Trophoblast cell (in vitro differentiated cells and primary cell): ENCODE results near the gene TMEM52B.
"Not testable (repeated sequence)": the region's sequence is repeated elsewhere in the genome, so short reads cannot be mapped to it uniquely, and the experiment has no call there.

Experiments used
- DNase-seq, 2 donors: peaks; one replicate each; pipeline ENCODE4 v3.0.0-alpha.2; 2016
- H2AFZ ChIP-seq: 2 replicates; pipeline ENCODE4 v1.6.1; 2013; ENCODE audit warnings: low read length, moderate library complexity, mild to moderate bottlenecking; ENCODE audit not compliant: insufficient read depth, poor library complexity
- H2AK5ac ChIP-seq: 2 replicates; pipeline ENCODE4 v1.6.1; 2013; ENCODE audit warnings: mild to moderate bottlenecking, low read length
- H2BK120ac ChIP-seq: 2 replicates; pipeline ENCODE4 v1.6.1; 2013; ENCODE audit warnings: low read length, mild to moderate bottlenecking, moderate library complexity; ENCODE audit not compliant: insufficient read depth, poor library complexity
- H2BK12ac ChIP-seq: 2 replicates; pipeline ENCODE4 v1.6.1; 2013; ENCODE audit warnings: mild to moderate bottlenecking, low read length, moderate library complexity
- H2BK5ac ChIP-seq: 2 replicates; pipeline ENCODE4 v1.6.1; 2013; ENCODE audit warnings: low read length, low read depth, moderate library complexity, mild to moderate bottlenecking; ENCODE audit not compliant: poor library complexity
- H3K14ac ChIP-seq: 2 replicates; pipeline ENCODE4 v1.6.1; 2013; ENCODE audit warnings: mild to moderate bottlenecking, low read length
- H3K18ac ChIP-seq: 2 replicates; pipeline ENCODE4 v1.6.1; 2013; ENCODE audit warnings: mild to moderate bottlenecking, low read length
- H3K23ac ChIP-seq: 2 replicates; pipeline ENCODE4 v1.6.1; 2013; ENCODE audit warnings: low read length
- H3K27ac ChIP-seq: 2 replicates; pipeline ENCODE4 v1.5.1; 2013; ENCODE audit warnings: low read depth, mild to moderate bottlenecking, inconsistent platforms, low read length, moderate library complexity
- H3K27me3 ChIP-seq: 2 replicates; pipeline ENCODE4 v1.6.1; 2013; ENCODE audit warnings: inconsistent platforms, mild to moderate bottlenecking, low read length, moderate library complexity; ENCODE audit not compliant: insufficient read depth
- H3K36me3 ChIP-seq, 2 experiments: 1 replicate in 1 of 2; 2 replicates in 1 of 2; pipeline ENCODE4 v1.6.1; 2013; ENCODE audit warnings: low read length in 2 of 2, mild to moderate bottlenecking in 2 of 2, moderate library complexity in 1 of 2; ENCODE audit not compliant: insufficient read depth in 2 of 2, control insufficient read depth in 1 of 2
- H3K4ac ChIP-seq: 2 replicates; pipeline ENCODE4 v1.6.1; 2013; ENCODE audit warnings: low read depth, mild to moderate bottlenecking, low read length, moderate library complexity
- H3K4me1 ChIP-seq, 2 experiments: 1 replicate in 1 of 2; 2 replicates in 1 of 2; pipeline ENCODE4 v1.6.1; 2013; ENCODE audit warnings: low read length in 2 of 2, mild to moderate bottlenecking in 2 of 2, moderate library complexity in 1 of 2; ENCODE audit not compliant: insufficient read depth in 2 of 2, control insufficient read depth in 1 of 2
- H3K4me2 ChIP-seq: 2 replicates; pipeline ENCODE4 v1.6.1; 2013; ENCODE audit warnings: inconsistent platforms, mild to moderate bottlenecking, low read length, moderate library complexity
- H3K4me3 ChIP-seq: 2 replicates; pipeline ENCODE4 v1.5.1; 2013; ENCODE audit warnings: mild to moderate bottlenecking, low read depth, low read length, inconsistent platforms
- H3K79me1 ChIP-seq: one replicate; pipeline ENCODE4 v1.6.1; 2013; ENCODE audit warnings: low read length
- H3K79me2 ChIP-seq: 2 replicates; pipeline ENCODE4 v1.6.1; 2013; ENCODE audit warnings: low read length, mild to moderate bottlenecking; ENCODE audit not compliant: control insufficient read depth, insufficient read depth, poor library complexity
- H3K9ac ChIP-seq: 2 replicates; pipeline ENCODE4 v1.6.1; 2013; ENCODE audit warnings: mild to moderate bottlenecking, low read length
- H3K9me3 ChIP-seq: 2 replicates; pipeline ENCODE4 v1.6.1; 2013; ENCODE audit warnings: low read depth, mild to moderate bottlenecking, control low read depth, inconsistent platforms, low read length; ENCODE audit not compliant: insufficient read depth
- H4K12ac ChIP-seq: 2 replicates; pipeline ENCODE4 v1.6.1; 2013; ENCODE audit warnings: low read depth, mild to moderate bottlenecking, low read length, moderate library complexity
- H4K8ac ChIP-seq: 2 replicates; pipeline ENCODE4 v1.6.1; 2013; ENCODE audit warnings: low read depth, mild to moderate bottlenecking, low read length, moderate library complexity
- H4K91ac ChIP-seq: one replicate; pipeline ENCODE4 v1.6.1; 2013; ENCODE audit warnings: low read depth, mild to moderate bottlenecking, low read length, moderate library complexity
- WGBS: extraction: QIAGEN DNeasy Blood & Tissue Kit; methylation state at CpG from one replicate; pipeline ENCODE4 v1.1.7; 2013; ENCODE audit warnings: missing lambda C conversion rate; ENCODE audit not compliant: insufficient read length, insufficient coverage; ENCODE audit errors: extremely low coverage; 5-methylcytosine and 5-hydroxymethylcytosine counted together

Gene TMEM52B

GRCh38 chr12:10194160-10194670 lies 15.4 kb downstream of the TMEM52B start:
- Histone ChIP-seq H2AK5ac (no peak overlapping the region), H3K23ac (no peak overlapping the region), H3K4me3 (no peak overlapping the region), H2BK12ac (no peak overlapping the region), H3K9ac (no peak overlapping the region), H4K91ac (no peak overlapping the region), H3K18ac (no peak overlapping the region), H3K4me2 (no peak overlapping the region), H3K79me2 (no peaks in the 10 kb centered on the region), H2BK120ac (no peak overlapping the region), H3K4me1 (peaks cover 3% of the 10 kb centered on the region in 2 experiments), H3K27ac (no peak overlapping the region), H3K4ac (no peak overlapping the region), H3K36me3 (no peaks in the 10 kb centered on the region), H3K27me3 (no peaks in the 10 kb centered on the region), H2AFZ (no peak overlapping the region), H4K12ac (no peak overlapping the region), H3K14ac (no peak overlapping the region), H4K8ac (no peak overlapping the region), H3K79me1 (peaks cover 2% of the 10 kb centered on the region), H3K9me3 (no peaks in the 10 kb centered on the region), H2BK5ac (no peak overlapping the region)
- WGBS = no CpG with 5 or more reads among the region's 3 CpGs
- peak; percentile 42 to 57 for DNase-seq

- Histone ChIP-seq H3K23ac (no peak overlapping the region), H3K36me3 (no peaks in the 10 kb centered on the region), H3K4me1 (no peaks in the 10 kb centered on the region), H4K91ac (no peak overlapping the region), H3K4me2 (no peak overlapping the region), H3K27ac (no peak overlapping the region), H2BK5ac (no peak overlapping the region), H3K4ac (no peak overlapping the region), H3K18ac (no peak overlapping the region), H3K14ac (no peak overlapping the region), H3K9ac (no peak overlapping the region), H2BK12ac (no peak overlapping the region), H3K9me3 (no peaks in the 10 kb centered on the region), H2AK5ac (no peak overlapping the region), H4K8ac (no peak overlapping the region), H3K79me2 (no peaks in the 10 kb centered on the region), H3K79me1 (no peaks in the 10 kb centered on the region), H3K4me3 (no peak overlapping the region), H2AFZ (no peak overlapping the region), H4K12ac (no peak overlapping the region), H3K27me3 (no peaks in the 10 kb centered on the region), H2BK120ac (no peak overlapping the region)
- no peak for DNase-seq
- no CpG with 5 or more reads among the region's 10 CpGs for WGBS
These were observed 17.4 kb downstream of the TMEM52B start for GRCh38 chr12:10196210-10196609.

- Histone ChIP-seq H3K9ac (no peak overlapping the region), H3K36me3 (no peaks in the 10 kb centered on the region), H3K4ac (no peak overlapping the region), H2AK5ac (no peak overlapping the region), H3K23ac (no peak overlapping the region), H4K8ac (no peak overlapping the region), H3K4me1 (no peaks in the 10 kb centered on the region), H3K79me1 (no peaks in the 10 kb centered on the region), H3K9me3 (no peaks in the 10 kb centered on the region), H3K27me3 (no peaks in the 10 kb centered on the region), H3K4me3 (no peak overlapping the region), H4K91ac (no peak overlapping the region), H3K27ac (no peak overlapping the region), H2BK5ac (no peak overlapping the region), H2AFZ (no peak overlapping the region), H3K4me2 (no peak overlapping the region), H3K14ac (no peak overlapping the region), H2BK120ac (no peak overlapping the region), H3K18ac (no peak overlapping the region), H3K79me2 (no peaks in the 10 kb centered on the region), H4K12ac (no peak overlapping the region), H2BK12ac (no peak overlapping the region)
- no peak for DNase-seq
- no CpG with 5 or more reads among the region's 5 CpGs for WGBS
These were observed 19.0 kb downstream of the TMEM52B start for GRCh38 chr12:10197879-10198278.

- not testable (repeated sequence) for H2BK120ac ChIP-seq, H3K4me3 ChIP-seq, H3K79me2 ChIP-seq, DNase-seq, H2AK5ac ChIP-seq, H4K91ac ChIP-seq, H3K9ac ChIP-seq, H3K36me3 ChIP-seq, H3K9me3 ChIP-seq, H3K27me3 ChIP-seq, H4K8ac ChIP-seq, H2BK12ac ChIP-seq, H3K4me1 ChIP-seq, H3K79me1 ChIP-seq, H3K18ac ChIP-seq, H3K4me2 ChIP-seq, H3K23ac ChIP-seq, H3K14ac ChIP-seq, H3K27ac ChIP-seq, H4K12ac ChIP-seq, H2AFZ ChIP-seq, H2BK5ac ChIP-seq, H3K4ac ChIP-seq
- no CpG with 5 or more reads among the region's 2 CpGs for WGBS
These were observed 25.7 kb downstream of the TMEM52B start for GRCh38 chr12:10204495-10204894.
